Umbilical cord (tissue), 2 donors: ENCODE results near the gene FUT7. TPM values are rescaled to one million over a fixed set of nuclear protein-coding genes. Genes with fewer than 3 reads are reported as not detected.
A peak's percentile ranks its signal among the peaks of the same experiment; 100 is the strongest.

ENCODE experiments used
- DNase-seq: peaks from one replicate; pipeline ENCODE4 v3.0.0-alpha.2; 2015; ENCODE audit warnings: low spot score
- total RNA-seq: library from RNA; depleted of rRNA; stranded (reverse); fragments of >200 nt; gene quantifications from one replicate; pipeline ENCODE4 v1.2.3, GENCODE V29; 2014; ENCODE audit warnings: low replicate concordance; ENCODE audit not compliant: insufficient read depth

The FUT7 gene
- total RNA-seq = 0.96 TPM

DNA sequence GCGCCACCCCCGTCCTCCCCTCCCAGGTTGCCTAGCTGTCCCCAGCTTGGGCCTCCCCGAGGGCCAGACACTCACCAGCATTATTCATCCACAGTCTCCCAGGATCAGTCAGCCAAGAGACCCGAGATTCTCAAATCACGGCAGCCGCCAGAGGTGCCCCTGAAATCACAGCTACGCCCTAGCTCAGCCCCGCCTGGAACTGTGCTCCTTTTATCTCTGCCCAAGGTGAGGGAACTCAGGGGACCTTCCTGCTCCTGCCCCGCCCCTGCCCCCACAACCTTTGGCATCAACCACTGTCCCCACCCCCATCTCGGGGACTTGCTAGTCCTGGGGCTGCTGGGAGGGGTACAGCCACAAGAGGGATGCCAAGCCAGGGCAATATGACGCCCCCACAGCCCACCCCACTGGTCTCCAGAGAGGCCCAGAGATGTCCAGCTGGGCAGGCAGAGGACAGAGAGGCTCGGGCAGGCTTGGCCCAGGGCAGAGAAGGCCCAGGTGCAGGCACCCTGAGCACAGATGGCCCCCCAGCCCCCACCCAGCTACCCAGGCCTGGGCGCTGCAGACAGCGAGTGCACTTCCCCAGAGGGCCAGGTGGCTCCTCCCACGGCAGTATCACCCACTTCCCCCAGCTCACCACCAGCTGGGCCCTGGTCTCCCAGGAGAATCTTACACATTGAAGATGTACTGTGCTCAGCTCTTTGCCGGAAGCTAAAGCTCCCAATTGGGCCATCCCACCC lies at the start of gene FUT7:
FUT7 (minus strand) TSS at position 185 of the 737 bp plus-strand sequence; CDS start at position 88, 97 bp downstream.
- peak; percentile 38 for DNase-seq

GRCh38 chr9:137080260-137081122 lies 48.6 kb upstream of the FUT7 start:
- DNase-seq = no peak

- no peak for DNase-seq
Measured at GRCh38 chr9:137079401-137079787, 47.5 kb upstream of the FUT7 start.

DNA sequence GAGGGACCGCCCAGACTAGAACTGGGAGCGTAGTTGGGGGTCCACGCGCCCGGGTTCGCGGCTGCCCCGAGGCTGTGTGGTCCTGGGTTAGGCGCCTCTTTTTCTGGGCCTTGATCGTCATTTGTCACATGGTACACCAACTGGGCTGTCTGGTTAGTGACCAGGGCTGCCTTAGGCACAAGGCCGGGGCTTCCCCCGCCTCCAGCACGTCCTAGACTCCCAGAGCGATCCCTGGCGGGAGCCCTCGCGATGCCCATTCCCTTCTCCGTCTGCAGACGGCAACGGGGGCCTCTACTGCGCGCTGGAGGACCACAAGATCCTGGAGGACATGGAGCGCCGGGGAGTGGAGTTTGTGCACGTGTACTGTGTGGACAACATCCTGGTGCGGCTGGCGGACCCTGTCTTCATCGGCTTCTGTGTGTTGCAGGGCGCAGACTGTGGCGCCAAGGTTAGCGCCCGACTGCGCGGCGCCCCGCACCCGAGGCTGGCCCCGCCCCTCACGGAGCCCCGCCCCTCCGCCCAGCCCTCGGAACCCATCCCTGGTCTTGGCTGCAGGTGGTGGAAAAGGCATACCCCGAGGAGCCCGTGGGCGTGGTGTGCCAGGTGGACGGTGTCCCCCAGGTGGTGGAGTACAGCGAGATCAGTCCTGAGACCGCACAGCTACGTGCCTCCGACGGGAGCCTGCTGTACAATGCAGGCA lies 47.0 kb upstream of the FUT7 start:
- no peak for DNase-seq

DNA sequence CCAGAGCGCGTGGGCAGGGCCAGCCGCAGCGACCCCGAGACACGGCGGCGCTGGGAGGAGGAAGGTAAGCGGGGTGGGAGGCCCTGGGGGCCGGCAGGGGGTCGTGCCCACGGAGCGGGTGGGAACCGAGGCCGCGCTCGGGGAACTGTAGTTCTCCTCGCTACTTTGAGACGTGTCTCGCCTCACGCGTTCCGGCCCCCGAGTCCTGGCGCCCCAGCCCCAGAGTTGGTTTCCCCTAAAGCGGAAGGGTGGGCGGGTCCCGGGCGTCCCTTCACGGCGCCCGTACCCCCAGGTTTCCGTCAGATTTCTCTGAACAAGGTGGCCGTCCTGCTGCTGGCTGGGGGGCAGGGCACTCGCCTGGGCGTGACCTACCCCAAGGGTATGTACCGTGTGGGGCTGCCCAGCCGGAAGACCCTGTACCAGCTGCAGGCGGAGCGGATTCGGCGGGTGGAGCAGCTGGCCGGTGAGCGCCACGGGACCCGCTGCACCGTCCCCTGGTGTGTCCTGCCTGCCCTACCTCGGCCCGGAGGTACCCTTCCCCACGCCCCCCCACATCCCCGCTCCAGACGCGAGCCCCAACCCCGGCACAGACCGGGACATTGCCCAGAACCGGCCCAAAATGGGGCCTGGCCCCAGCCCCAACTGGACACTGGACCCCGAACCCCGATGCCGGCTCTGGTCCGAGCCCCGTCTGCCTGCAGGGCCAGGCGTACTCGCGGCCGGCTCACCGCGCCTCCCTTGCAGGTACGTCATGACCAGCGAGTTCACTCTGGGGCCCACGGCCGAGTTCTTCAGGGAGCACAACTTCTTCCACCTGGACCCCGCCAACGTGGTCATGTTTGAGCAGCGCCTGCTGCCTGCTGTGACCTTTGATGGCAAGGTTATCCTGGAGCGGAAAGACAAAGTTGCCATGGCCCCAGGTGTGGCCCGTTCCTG lies 46.1 kb upstream of the FUT7 start:
- no peak for DNase-seq

- DNase-seq = peak; percentile 72
Measured at GRCh38 chr9:137077010-137077747, 45.3 kb upstream of the FUT7 start, which contains the start of gene UAP1L1. TSS of gene UAP1L1 (plus strand) at chr9:137077517. CDS start at chr9:137077533, 16 bp downstream.

DNA sequence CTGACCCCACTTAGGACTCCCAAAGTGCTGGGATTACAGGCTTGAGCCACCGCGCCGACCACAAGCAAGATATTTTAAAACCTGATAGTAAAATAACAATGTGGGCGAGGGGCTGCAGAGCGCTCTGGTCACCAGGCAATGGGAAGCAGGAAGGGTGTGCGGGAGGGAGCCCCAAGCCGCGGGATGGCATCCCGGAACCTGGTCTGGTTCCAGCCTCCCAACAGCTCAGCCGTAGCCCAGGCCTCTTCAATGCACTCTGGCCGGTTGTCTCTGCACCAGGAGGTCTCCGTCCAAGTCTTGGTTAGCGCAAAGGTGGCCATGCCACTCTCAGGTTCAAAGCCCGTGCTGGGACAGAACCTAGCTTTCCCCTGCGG lies 44.7 kb upstream of the FUT7 start:
- no peak for DNase-seq

- no peak for DNase-seq
Measured at GRCh38 chr9:137075275-137075775, 43.4 kb upstream of the FUT7 start.

- no peak for DNase-seq
Measured at GRCh38 chr9:137074657-137075274, 42.9 kb upstream of the FUT7 start.

DNA sequence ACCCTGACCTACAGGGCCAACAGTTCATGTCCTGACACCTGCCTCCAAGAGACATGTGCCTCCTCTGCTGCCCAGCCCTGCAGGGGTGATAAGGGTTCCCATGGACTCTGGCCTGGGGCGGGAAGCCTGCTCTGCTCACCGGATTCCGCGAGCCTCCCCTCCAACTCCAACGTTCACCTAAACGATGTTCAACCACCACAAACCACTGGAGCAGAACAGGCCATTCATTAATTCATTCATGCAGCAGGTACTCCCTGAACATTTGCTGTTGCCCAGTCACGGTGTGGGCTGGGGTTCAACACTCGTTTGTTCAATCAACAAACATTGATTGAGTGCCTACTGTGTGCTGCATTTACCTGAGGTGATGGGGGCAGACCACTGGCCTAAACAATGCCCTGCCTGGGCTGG lies 42.1 kb upstream of the FUT7 start:
- no peak for DNase-seq

- no peak for DNase-seq
Measured at GRCh38 chr9:137071282-137071681, 39.4 kb upstream of the FUT7 start.

GRCh38 chr9:137070906-137071275 lies 39.0 kb upstream of the FUT7 start:
- peak; percentile 42 for DNase-seq

- DNase-seq = peak; percentile 94
Measured at GRCh38 chr9:137070201-137070905, 38.5 kb upstream of the FUT7 start, which contains the start of gene SAPCD2. TSS of gene SAPCD2 (minus strand) at chr9:137070557. CDS start at chr9:137070460, 97 bp downstream.

DNA sequence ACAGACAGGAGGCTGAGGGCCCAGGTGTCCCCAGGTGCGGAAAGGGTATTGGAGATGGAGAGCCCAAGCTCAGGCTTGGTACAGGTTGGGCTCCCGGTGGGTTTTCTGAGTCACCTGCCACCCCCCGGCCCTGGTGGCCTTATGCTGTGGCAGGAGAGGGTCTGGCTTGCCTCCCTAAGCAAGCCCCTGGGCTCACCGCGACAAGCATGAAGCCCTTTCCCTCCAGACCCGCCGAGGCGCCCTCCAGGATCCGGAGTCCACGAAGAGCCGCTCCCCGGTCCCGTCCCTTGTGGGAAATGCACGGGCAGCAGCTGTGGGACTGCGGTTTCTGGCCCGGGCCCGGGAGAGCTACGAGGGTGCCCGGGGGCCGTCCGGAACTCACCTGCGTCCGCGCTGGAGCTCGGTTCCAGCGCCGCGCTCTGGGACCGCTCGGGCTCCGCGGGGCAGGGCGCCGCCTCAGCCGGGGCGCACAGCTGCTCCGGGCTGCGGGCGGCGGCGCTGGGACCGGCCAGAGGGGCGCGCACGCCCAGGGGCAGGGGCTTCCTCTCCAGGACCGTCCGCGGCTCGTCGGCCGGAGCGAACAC lies 37.7 kb upstream of the FUT7 start:
- DNase-seq = no peak

GRCh38 chr9:137068539-137069507 lies 36.9 kb upstream of the FUT7 start:
- DNase-seq = no peak

GRCh38 chr9:137067860-137068538 lies 36.1 kb upstream of the FUT7 start:
- peak; percentile 83 for DNase-seq
